ENCODE measurements around the gene TNNI2. TPM values are rescaled to one million over a fixed set of nuclear protein-coding genes. Genes with fewer than 3 reads are reported as not detected.

The TNNI2 gene
- total RNA-seq = not detected in 2 replicates

DNA sequence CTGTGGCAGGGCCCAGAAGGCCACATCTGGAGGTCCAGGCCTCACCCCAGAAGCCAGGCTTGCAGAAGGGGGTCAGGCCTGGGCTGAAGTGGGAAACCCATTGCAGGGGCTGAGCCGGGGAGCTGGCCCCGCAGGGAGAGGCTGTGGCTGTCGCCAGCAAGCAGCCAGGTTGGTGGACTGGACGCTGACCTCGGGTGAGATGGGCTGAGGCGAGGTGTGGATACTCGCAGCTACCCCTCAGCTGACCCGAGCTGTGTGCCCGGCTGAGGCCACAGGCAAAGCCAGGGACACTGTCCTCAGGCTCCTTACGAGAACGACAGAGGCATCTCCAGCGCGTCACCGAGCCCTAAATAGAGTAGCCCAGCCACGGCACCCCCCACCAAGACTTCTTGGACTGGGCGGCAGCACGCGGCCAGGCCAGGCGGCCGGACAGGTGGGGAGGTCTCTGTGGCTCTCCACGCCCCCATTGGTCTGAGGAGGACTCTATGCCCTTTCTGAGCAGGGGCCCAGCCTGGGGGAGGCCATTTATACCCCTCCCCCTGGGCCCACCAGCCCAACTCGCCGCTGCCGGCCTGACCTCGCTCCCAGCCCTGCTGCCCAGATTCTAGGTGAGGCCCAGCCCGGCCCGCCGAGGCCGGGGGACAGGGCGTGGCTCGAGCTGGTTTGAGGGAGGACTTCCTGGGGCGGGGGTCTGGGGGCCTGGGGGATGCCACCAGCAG lies at the start of gene TNNI2:
Gene TNNI2, plus strand, starts transcription at position 556 of the 719 bp plus-strand sequence. CDS start 716 bp downstream, outside the sequence.

DNA sequence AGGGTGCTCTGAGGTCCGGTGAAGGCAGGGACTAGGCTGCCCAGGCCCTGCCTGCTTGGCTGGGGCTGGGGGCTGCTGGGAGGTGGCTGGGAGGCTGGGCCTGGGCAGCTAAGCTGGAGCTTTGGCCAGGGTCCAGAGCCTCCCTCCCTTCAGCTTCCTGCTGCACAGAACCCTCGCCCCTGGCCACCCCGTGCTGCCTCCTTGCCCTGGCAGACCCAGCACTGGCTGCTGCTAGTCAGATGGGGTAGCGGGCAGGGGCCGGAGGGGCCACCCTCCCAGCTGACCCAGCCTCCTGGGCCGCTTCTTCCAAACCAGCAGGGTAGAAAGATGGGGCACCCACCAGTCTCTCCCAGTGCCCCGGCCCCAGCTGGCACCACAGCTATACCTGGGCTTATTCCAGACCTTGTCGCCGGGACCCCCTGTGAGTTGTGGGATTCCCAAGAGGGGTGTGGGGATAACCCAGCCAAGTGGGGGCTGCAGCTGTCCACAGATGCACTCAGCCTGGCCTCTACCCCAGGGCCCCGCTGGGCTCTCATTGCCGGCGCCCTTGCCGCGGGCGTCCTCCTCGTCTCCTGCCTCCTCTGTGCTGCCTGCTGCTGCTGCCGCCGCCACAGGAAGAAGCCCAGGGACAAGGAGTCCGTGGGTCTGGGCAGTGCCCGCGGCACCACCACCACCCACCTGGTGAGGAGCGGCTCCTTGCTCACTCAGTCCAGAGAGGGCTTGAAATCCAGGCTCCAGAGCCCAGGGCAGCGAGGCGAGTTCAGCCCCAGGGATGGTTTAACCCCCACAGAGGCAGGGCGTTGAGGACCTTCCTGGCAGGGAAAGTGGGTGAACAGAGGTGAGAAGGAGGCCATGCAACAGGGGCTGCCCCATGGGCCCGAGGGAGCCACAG lies 3.8 kb upstream of the TNNI2 start, which contains the start of gene SYT8:
Gene SYT8, plus strand, starts transcription at position 212 of the 892 bp plus-strand sequence. Its CDS starts 116 bp downstream, at position 328.

DNA sequence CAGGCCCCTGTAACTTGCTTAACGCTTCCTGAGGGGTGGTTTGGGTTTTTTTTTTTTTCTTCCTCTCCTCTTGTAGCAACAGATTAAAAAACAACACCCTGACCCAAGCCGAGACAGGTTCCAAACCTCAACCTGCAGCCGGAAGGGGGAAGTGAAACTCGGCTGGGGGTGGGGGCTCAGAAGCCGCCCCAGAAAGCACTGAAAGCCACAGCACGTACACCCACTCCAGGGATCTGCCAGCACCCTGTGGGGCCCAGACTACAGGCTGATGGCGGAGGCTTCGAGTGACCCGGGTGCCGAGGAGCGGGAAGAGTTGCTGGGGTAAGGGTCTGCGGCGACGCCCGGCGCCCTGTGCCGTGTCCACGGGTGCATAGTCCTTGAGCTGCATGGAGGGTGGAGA lies 14.1 kb downstream of the TNNI2 start, which contains the start of gene LSP1:
Gene LSP1, plus strand, starts transcription at position 208 of the 400 bp plus-strand sequence. Its CDS starts 61 bp downstream, at position 269.

Other genes with a start within 250 kb of the TNNI2 start
- gene KRTAP5-2, start 240.7 kb upstream of the TNNI2 start, total RNA-seq = not detected in 2 replicates
- gene KRTAP5-3, start 230.5 kb upstream of the TNNI2 start, total RNA-seq = not detected in 2 replicates
- gene KRTAP5-4, start 216.8 kb upstream of the TNNI2 start, total RNA-seq = not detected in 2 replicates
- not detected in 2 replicates for gene KRTAP5-5, start 209.2 kb upstream of the TNNI2 start, total RNA-seq
- not detected in 2 replicates for gene KRTAP5-6, start 141.8 kb upstream of the TNNI2 start, total RNA-seq
- 0.28 and 0.65 TPM in 2 replicates for gene IFITM10, start 88.4 kb upstream of the TNNI2 start, total RNA-seq
- 131 and 251 TPM in 2 replicates for gene CTSD, start 75.1 kb upstream of the TNNI2 start, total RNA-seq
- not detected in 2 replicates for gene SYT8, start 4.0 kb upstream of the TNNI2 start, total RNA-seq
- 0.43 and 2.6 TPM in 2 replicates for gene LSP1, start 14.1 kb downstream of the TNNI2 start, total RNA-seq
- gene PRR33, start 52.9 kb downstream of the TNNI2 start, total RNA-seq = not detected in 2 replicates
- gene TNNT3, start 80.7 kb downstream of the TNNI2 start, total RNA-seq = 0.37 TPM in 1 of 2 replicates, not detected in the other
- gene MRPL23, start 108.4 kb downstream of the TNNI2 start, total RNA-seq = 129 and 210 TPM in 2 replicates
- 1.7 and 64.3 TPM in 2 replicates for gene H19, start 158.9 kb downstream of the TNNI2 start, total RNA-seq

Measured in smooth muscle cell of bladder (primary cell).